ENCODE data around the gene LGALS9.

Gene LGALS9

GRCh38 chr17:27597188-27597580, 33.8 kb upstream of the LGALS9 start:
- TF ChIP-seq, protein P1, sequence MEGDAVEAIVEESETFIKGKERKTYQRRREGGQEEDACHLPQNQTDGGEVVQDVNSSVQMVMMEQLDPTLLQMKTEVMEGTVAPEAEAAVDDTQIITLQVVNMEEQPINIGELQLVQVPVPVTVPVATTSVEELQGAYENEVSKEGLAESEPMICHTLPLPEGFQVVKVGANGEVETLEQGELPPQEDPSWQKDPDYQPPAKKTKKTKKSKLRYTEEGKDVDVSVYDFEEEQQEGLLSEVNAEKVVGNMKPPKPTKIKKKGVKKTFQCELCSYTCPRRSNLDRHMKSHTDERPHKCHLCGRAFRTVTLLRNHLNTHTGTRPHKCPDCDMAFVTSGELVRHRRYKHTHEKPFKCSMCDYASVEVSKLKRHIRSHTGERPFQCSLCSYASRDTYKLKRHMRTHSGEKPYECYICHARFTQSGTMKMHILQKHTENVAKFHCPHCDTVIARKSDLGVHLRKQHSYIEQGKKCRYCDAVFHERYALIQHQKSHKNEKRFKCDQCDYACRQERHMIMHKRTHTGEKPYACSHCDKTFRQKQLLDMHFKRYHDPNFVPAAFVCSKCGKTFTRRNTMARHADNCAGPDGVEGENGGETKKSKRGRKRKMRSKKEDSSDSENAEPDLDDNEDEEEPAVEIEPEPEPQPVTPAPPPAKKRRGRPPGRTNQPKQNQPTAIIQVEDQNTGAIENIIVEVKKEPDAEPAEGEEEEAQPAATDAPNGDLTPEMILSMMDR (IDR thresholded peaks at IDR 0.05; ENCODE audit: low read depth, low read length, missing control alignments) = no peak
- no peak overlapping the region for H3K4me3 ChIP-seq (ENCODE audit: low read depth, low read length)
- no peak for DNase-seq (ENCODE audit: low read depth)

DNA sequence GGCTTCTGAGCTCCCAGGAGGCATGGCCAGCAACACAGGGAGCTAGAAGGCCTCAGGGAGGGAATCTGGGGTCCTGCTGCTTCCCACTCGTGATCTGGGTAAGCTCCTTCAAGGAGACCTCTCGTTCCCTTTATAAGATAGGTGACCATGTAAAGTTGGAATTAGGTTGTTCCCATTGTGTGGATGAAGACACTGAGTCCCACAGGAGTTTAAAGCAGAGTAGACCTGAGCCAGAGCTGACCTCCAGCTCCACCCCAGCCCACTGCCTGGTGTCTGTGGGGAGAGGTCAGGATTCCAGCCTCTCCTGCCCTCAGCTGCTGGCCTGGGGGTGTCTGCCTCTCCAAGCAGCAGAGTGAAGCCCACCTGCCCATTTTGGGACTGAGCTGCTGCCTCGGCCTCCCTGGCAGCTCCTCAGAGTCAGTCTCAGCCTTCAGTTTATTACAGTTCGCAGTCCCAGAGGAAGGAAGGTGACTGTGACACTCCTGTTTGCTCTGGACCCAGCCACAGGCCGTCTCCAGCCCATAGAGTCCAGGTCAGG, 33.1 kb upstream of the LGALS9 start:
- H3K4me3 ChIP-seq (ENCODE audit: low read depth, low read length) = no peak overlapping the region
- TF ChIP-seq, protein P1 (IDR thresholded peaks at IDR 0.05; ENCODE audit: low read depth, low read length, missing control alignments) = no peak
- DNase-seq (ENCODE audit: low read depth) = no peak

DNA sequence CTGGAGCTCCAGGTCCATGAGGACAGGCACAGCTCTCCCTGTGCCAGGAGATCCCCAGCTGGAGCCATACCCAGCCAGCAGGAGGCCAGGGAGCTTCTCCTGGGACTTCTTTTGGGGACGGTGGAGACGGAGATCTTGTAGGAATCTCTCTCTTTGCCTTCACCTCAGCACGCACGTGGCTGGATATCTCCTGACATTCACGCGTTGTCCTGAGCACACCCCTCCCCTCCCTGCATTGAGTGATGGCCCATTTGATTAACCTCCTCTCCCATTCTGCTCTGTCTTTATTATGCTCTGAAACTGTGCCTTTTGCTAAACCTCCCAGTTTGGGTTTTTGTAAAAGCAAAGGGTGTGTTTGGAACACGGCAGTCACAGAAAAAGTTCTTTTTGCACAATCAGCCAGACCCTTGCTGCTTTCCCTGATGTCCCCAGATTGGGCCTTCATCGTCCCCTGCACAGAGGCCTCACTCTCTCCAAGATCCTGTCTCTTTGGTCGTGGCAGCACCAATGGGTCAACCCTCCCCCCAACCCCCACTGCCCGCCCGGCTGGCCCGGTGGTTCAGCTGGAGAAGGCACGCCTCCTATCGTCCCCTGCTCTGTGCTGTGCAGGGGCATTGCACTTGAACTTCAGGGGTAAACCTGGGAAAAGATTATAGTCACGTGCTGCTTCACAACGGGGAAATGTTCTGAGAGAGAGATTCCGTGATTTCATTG, 32.5 kb upstream of the LGALS9 start:
- no peak for DNase-seq (ENCODE audit: low read depth)
- TF ChIP-seq, protein P1 (IDR thresholded peaks at IDR 0.05; ENCODE audit: low read depth, low read length, missing control alignments) = no peak
- H3K4me3 ChIP-seq (ENCODE audit: low read depth, low read length) = no peak overlapping the region

GRCh38 chr17:27600471-27600870, 30.5 kb upstream of the LGALS9 start:
- H3K4me3 ChIP-seq (ENCODE audit: low read depth, low read length) = no peak overlapping the region
- no peak for DNase-seq (ENCODE audit: low read depth)
- TF ChIP-seq, protein P1 (IDR thresholded peaks at IDR 0.05; ENCODE audit: low read depth, low read length, missing control alignments) = no peak

DNA sequence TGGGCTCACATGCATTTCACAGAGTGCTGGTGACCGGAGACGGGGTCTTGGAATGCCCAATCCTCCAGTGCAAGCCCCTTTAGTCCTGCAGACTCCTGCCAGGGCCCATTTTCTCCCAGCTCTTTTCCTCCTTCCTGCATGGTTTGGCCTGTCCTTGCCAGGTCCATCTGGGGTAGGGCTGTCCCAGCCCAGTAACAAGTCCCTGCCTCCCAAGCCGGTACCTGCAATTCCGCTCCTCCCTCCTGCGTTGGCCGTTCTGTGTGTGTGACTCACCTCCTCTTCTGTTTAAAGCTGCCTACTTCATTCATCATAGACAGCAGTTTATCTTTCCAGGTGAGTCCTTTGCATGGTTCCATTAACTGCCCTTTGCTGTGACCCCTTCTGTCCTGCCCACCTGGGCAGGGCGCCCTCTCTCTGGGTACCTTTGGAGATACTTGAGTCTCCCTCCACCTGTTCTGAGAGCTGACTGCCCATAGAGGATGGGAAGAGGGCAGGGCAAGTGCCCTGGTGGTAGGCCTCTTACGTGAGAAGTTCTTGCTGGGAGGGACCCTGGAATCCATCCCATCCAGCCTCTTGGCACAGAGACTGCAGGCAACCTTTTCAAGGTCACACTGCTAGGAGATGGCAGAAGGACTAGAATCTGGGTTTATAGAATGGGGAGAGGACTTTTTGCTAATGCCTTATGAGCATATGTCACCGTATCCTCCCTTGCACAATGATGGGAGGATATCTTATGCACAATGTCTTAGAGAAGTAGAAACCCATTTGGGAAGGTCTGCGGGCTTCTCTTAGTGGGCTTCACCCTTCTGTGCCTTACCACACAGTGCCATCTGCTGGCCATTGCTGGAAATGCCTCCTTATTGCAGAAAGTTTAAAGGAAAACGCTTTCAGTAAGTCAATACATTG, 29.7 kb upstream of the LGALS9 start:
- DNase-seq (ENCODE audit: low read depth) = peak; percentile 52
- TF ChIP-seq, protein P1 (IDR thresholded peaks at IDR 0.05; ENCODE audit: low read depth, low read length, missing control alignments) = peak; percentile 92
- H3K4me3 ChIP-seq (ENCODE audit: low read depth, low read length) = no peak overlapping the region

GRCh38 chr17:27601975-27602302, 29.0 kb upstream of the LGALS9 start:
- DNase-seq (ENCODE audit: low read depth) = no peak
- no peak overlapping the region for H3K4me3 ChIP-seq (ENCODE audit: low read depth, low read length)
- TF ChIP-seq, protein P1 (IDR thresholded peaks at IDR 0.05; ENCODE audit: low read depth, low read length, missing control alignments) = no peak

All from GM12864 (cell line).